LNCAP (cell line): Measurements from ENCODE around the gene EDC3.

Source experiments
- TF ChIP-seq, protein P1 (sequence below): fragments of 450-650 bp; IDR thresholded peaks from 2 replicates; pipeline ENCODE4 v1.5.1; 2017; ENCODE audit warnings: mild to moderate bottlenecking

EDC3 gene

DNA sequence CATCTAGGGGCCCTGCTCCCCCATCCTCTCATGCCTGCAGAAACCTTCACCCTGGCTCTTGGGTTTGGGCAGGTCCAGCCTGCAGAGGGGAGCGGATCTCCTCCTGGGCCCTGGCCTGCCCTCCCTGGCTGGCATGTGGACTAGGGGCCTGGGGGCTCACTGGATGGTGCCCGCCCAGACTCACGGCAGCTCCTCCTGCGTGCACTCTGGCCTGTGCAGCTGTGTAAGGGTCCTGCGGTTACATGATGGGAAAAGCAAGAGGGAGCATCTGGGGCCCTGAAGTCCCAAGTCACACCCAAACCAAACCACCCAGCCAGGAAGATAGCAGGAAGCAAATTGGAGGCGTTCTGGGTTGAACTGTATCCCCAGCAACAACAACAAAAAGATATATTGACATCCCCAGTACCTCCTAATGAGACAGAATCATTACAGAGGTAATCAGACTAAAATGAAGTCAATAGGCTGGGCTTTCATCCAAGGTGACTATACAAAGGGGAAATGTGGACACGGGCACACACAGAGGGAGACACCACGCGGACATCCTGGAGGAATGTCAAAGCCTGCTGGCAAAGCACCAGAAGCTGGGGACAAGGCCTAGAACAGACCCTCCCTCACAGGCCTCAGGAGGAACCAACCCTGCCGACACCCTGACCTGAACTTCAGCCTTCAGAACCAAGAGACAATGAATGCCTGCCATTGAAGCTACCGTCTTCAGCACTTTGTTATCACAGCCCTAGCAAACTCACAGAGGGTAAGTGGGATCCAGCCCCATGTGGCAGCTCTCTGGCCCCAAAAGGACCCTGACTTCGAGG is 90.6 kb downstream of the EDC3 start:
- TF ChIP-seq, protein P1, sequence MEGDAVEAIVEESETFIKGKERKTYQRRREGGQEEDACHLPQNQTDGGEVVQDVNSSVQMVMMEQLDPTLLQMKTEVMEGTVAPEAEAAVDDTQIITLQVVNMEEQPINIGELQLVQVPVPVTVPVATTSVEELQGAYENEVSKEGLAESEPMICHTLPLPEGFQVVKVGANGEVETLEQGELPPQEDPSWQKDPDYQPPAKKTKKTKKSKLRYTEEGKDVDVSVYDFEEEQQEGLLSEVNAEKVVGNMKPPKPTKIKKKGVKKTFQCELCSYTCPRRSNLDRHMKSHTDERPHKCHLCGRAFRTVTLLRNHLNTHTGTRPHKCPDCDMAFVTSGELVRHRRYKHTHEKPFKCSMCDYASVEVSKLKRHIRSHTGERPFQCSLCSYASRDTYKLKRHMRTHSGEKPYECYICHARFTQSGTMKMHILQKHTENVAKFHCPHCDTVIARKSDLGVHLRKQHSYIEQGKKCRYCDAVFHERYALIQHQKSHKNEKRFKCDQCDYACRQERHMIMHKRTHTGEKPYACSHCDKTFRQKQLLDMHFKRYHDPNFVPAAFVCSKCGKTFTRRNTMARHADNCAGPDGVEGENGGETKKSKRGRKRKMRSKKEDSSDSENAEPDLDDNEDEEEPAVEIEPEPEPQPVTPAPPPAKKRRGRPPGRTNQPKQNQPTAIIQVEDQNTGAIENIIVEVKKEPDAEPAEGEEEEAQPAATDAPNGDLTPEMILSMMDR = no peak

DNA sequence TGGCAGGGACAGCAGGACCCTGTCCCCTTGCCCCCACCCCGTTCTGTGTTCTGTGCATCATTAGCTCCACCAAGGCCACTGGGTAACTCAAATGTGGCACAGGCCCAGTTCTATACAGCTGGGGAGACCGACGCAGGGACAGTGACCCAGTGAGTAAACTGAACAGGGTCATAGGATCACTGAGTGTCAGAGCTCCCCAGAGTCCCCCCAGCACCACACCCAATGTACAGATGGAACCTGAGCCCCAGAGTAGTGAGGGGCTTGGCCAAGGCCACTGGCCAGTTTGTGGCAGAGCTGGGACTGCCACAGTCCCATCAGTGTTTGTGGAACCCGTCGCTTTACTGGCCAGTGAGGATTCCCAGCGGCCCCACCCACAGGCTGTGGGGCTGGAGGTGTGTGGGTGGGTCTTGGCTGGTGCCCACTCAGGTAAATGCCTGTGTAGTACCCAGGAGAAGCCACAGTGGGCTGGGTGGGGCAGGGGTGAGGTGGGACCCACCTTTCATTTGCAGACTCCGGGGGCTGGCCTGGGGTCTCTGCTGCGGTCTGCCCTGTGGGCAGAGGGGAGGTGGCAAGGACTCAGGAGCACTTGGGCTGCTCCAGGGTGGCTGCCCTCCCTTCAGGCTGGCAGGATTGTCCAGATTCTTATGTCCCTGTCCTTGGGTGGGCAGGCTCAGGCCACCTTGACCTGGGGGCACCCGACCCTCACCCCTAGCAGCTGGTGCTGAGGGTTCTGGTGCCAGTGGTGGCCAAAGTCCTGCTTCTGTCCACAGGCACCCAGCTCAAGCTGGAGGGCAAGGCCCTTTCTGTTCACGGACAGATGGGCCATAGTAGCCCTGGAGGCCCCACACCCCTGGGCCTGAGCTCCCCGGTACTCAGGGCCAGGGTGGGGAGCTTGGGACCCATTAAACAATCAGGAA is 91.8 kb downstream of the EDC3 start:
- TF ChIP-seq, protein P1 = no peak

DNA sequence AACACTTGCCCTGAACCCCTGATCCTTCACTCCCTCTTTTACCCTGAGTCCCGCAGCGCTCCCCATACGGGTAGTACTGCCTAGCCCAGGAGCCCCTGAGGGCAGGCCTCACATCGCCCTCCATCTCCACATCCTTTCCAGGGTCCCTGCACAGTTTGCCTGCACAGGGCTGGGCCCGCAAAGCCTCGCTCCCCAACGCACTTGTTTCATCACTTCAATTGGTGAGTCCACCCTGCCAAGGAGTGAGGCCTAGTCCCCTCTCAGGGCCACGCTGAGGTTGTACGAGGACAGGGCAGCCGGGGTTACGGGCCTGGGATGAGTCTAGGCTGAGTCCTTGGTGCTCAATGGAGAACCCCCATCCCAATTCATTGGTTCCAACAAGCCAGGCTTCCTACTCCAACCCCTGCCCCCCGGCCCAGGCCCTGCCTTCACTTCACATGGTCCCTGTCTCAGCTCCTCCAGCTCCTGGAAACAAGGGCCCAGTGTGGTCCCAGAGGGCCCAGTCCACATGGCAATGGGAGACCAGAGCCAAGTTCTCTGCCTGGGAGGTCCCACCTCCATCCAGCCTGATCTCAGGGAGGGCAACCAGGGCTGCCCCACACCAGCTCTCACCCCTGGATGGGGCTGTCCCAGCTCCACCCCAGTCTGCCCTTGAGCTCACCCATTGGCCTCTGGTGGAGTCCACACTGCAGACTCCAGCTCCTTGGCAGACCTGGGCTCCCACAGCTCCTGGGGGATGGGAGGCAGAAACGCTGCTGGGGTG is 92.6 kb downstream of the EDC3 start:
- TF ChIP-seq, protein P1 = no peak

DNA sequence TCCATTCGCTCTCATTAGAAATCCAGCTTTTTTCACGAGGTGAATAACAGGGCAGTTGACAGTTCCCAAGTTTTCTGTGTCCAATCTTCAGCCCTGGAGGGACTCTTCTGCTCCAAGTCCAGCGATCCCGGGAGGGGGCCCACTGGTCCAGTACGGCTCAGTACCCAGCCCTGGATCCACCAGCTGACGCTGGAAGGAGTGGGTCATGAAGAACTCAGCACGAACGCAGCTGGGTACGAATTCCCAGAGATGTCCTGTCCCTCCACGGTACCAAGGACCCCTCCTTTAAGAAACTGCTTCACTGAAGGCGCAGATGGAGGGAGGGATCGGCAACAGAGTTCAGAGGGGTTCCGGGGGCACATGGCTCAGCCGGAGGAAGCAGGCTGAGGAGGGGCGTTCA is 96.7 kb downstream of the EDC3 start:
- TF ChIP-seq, protein P1 = no peak

DNA sequence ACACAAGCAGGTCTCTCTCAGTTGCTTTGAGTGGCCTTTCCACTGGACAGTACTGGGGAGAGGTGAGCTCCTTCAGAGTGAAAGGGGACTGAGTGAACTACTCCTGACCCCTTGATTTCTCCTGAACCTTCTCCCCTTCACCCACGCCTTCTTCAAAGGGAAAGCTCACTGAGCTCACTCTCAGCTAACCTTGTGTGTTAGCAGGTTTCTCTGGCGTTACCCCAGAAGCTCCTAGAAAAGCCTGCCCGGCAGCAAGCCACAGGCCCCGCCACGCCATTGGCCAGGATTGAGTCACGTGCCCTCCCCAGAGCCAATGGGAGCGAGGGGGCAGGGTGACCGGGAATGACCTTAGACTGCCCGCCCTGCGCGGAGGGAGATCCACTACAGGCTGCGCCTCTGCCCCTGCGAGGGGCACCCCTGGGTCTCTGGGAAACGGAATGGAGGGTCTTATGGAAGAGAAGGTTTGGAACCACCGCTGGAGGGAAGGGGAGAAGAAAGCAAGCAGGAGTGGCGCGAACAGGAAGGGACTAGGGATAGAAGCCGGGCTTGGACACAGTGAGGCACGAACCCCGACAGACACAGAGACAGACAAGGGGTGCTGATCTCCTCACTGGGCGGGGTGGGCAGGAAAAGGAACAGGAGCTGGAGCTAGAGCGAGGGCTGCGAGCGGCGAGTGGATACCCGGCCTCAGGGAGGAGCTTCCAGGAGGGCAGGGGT is 97.5 kb downstream of the EDC3 start:
- TF ChIP-seq, protein P1 = no peak

DNA sequence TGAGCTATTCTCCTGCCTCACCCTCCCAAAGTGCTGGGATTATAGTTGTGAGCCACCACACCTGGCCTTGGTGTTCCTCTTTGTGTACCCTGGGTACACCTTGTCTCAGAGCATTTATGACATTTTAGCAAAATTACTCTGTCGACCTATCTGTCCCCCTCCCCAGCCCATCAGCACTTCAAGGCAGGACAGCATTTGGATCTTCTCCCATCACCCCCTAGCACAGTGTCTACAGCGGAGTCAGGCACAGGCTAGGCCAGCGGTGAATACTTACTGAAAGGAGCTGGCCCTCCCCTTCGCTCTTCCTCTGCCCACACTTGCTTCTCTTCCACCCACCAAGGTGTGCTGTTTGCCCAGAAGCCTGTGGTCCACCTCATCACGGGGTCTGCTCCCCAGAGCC is 100.6 kb downstream of the EDC3 start:
- TF ChIP-seq, protein P1 = no peak

DNA sequence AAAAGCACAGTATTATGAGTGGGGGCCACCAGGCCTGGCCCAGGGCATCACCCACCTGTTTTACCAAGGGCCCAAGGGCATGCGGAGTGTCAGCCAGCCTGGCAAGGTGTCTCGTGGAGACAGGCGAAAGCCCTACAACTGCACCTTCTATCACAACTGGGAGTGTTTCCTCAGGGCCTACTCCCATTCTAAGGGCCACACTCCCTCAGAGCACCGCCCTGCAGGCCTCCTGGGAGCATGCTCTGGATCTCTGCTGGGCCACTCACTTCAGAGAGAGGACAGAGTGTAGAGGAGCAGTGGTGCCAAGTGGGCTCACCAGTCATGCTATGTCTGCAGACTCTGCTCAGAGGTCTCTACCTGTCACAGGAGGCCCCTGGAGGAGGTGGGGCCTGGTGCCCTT is 101.4 kb downstream of the EDC3 start:
- TF ChIP-seq, protein P1 = no peak
